H1 (cell line): ENCODE results near the gene INTS6. TPM values are rescaled to one million over a fixed set of nuclear protein-coding genes. Genes with fewer than 3 reads are reported as not detected.

ENCODE experiments used
- CTCF ChIA-PET: fragments of 300-600 bp; sonication (Branson Sonifier 250); formaldehyde crosslinking; loops from one replicate; lab custom pipeline; 2021; ENCODE audit not compliant: partially characterized antibody; lab: Charles Lee
- POLR2A ChIA-PET: fragments of 300-600 bp; sonication (Branson Sonifier 250); formaldehyde crosslinking; loops from one replicate; lab custom pipeline; 2021; ENCODE audit warnings: inconsistent platforms; ENCODE audit not compliant: partially characterized antibody; lab: Charles Lee
- DNase-seq, 2 experiments: peaks; one replicate each; pipeline versions ENCODE4 v3.0.0 to v3.0.0-alpha.2; 2010 to 2022; ENCODE audit warnings: low spot score in 2 of 2, low read depth in 1 of 2, mixed read lengths in 1 of 2
- FAIRE-seq: peaks from 2 replicates; lab custom pipeline; 2011; peaks lifted over from hg19 to GRCh38; lab: Jason Lieb, UNC
- H2AFZ ChIP-seq: 2 replicates; pipeline ENCODE4 v1.8.1; 2012; ENCODE audit warnings: low read length, inconsistent platforms
- H2AK5ac ChIP-seq: 2 replicates; pipeline ENCODE4 v1.6.1; 2013; ENCODE audit warnings: low read depth, low read length
- H2BK120ac ChIP-seq: replicated peaks from 2 replicates; pipeline ENCODE3; 2013; ENCODE audit warnings: low read depth, low read length, inconsistent platforms
- H2BK12ac ChIP-seq: 2 replicates; pipeline ENCODE4 v1.6.1; 2013; ENCODE audit warnings: low read depth, low read length
- H2BK15ac ChIP-seq: 2 replicates; pipeline ENCODE4 v1.6.1; 2013; ENCODE audit warnings: low read length
- H2BK20ac ChIP-seq: 2 replicates; pipeline ENCODE4 v1.6.1; 2013; ENCODE audit warnings: low read length
- H2BK5ac ChIP-seq: 2 replicates; pipeline ENCODE4 v1.6.1; 2013; ENCODE audit warnings: low read depth, low read length
- H3K14ac ChIP-seq: 2 replicates; pipeline ENCODE4 v1.6.1; 2013; ENCODE audit warnings: inconsistent platforms; ENCODE audit not compliant: insufficient read length
- H3K18ac ChIP-seq: 2 replicates; pipeline ENCODE4 v1.6.1; 2013; ENCODE audit warnings: low read length; ENCODE audit errors: extremely low read depth
- H3K23ac ChIP-seq: 2 replicates; pipeline ENCODE4 v1.6.1; 2013; ENCODE audit warnings: inconsistent platforms; ENCODE audit not compliant: insufficient read length
- H3K23me2 ChIP-seq: 2 replicates; pipeline ENCODE4 v1.6.1; 2013; ENCODE audit warnings: low read depth, low read length
- H3K27ac ChIP-seq: 2 replicates; pipeline ENCODE4 v1.6.1; 2011; ENCODE audit warnings: low read depth, low read length, inconsistent platforms
- H3K27me3 ChIP-seq, 4 experiments: replicated peaks in 1 of 4; 1 replicate in 1 of 4; 2 replicates in 3 of 4; pipeline versions ENCODE4 v1.6.1 to v1.8.1; 2011 to 2013; ENCODE audit warnings: low read length in 3 of 4, mild to moderate bottlenecking in 3 of 4, inconsistent platforms in 2 of 4, mixed read lengths in 2 of 4, moderate library complexity in 1 of 4; ENCODE audit not compliant: control insufficient read depth in 3 of 4, insufficient read depth in 3 of 4; ENCODE audit errors: extremely low read depth in 1 of 4
- H3K36me3 ChIP-seq, 4 experiments: 2 replicates each; pipeline versions ENCODE4 v1.6.1 to v1.8.1; 2011 to 2013; ENCODE audit warnings: mild to moderate bottlenecking in 4 of 4, low read length in 3 of 4, moderate library complexity in 2 of 4, control low read depth in 1 of 4, inconsistent platforms in 1 of 4; ENCODE audit not compliant: insufficient read depth in 4 of 4, control insufficient read depth in 2 of 4
- H3K4ac ChIP-seq: replicated peaks from 2 replicates; pipeline ENCODE3; 2013; ENCODE audit warnings: low read length, low read depth, mixed read lengths, inconsistent platforms; ENCODE audit not compliant: insufficient read length
- H3K4me1 ChIP-seq, 4 experiments: replicated peaks in 1 of 4; 1 replicate in 1 of 4; 2 replicates in 3 of 4; pipeline versions ENCODE4 v1.6.1 to v1.8.1; 2011 to 2013; ENCODE audit warnings: low read length in 3 of 4, inconsistent platforms in 2 of 4, mixed read lengths in 1 of 4; ENCODE audit not compliant: insufficient read depth in 4 of 4, control insufficient read depth in 3 of 4
- H3K4me2 ChIP-seq, 2 experiments: 2 replicates each; pipeline versions ENCODE4 v1.6.1 to v1.8.1; 2011 to 2013; ENCODE audit warnings: low read depth in 2 of 2, low read length in 2 of 2, control low read depth in 1 of 2, inconsistent platforms in 1 of 2, mild to moderate bottlenecking in 1 of 2; ENCODE audit not compliant: insufficient read depth in 1 of 2
- H3K4me3 ChIP-seq, 4 experiments: fragments of 200-600, 300-600 bp in 1 of 4; sonication (generic), shearing (Covaris generic), sonication (Bioruptor Twin) in 1 of 4; 2 replicates each; pipeline versions ENCODE4 v1.5.1 to v1.8.1; 2011 to 2016; ENCODE audit warnings: low read length in 4 of 4, low read depth in 3 of 4, control low read depth in 2 of 4, inconsistent platforms in 2 of 4, mild to moderate bottlenecking in 2 of 4, mixed read lengths in 1 of 4, moderate library complexity in 1 of 4; ENCODE audit not compliant: insufficient read depth in 2 of 4; ENCODE audit errors: extremely low read depth in 1 of 4
- H3K56ac ChIP-seq: replicated peaks from 2 replicates; pipeline ENCODE3; 2013; ENCODE audit warnings: low read depth, mild to moderate bottlenecking, mixed read lengths, low read length, inconsistent platforms; ENCODE audit not compliant: insufficient read length
- H3K79me1 ChIP-seq: 2 replicates; pipeline ENCODE4 v1.6.1; 2013; ENCODE audit warnings: low read depth, low read length, control low read depth
- H3K79me2 ChIP-seq, 2 experiments: 2 replicates each; pipeline versions ENCODE4 v1.6.1 to v1.8.1; 2012 to 2013; ENCODE audit warnings: low read length in 2 of 2, mild to moderate bottlenecking in 2 of 2, inconsistent platforms in 1 of 2; ENCODE audit not compliant: insufficient read depth in 2 of 2, control insufficient read depth in 1 of 2
- H3K9ac ChIP-seq, 4 experiments: replicated peaks in 1 of 4; 1 replicate in 1 of 4; 2 replicates in 3 of 4; pipeline versions ENCODE4 v1.6.1 to v1.8.1; 2011 to 2013; ENCODE audit warnings: low read depth in 3 of 4, low read length in 3 of 4, control low read depth in 2 of 4, mild to moderate bottlenecking in 2 of 4, moderate library complexity in 2 of 4, inconsistent platforms in 1 of 4; ENCODE audit errors: extremely low read depth in 1 of 4
- H3K9me3 ChIP-seq, 2 experiments: 2 replicates each; pipeline versions ENCODE4 v1.6.1 to v1.8.1; 2012 to 2013; ENCODE audit warnings: mild to moderate bottlenecking in 2 of 2, moderate library complexity in 2 of 2, control low read depth in 1 of 2, inconsistent platforms in 1 of 2, low read depth in 1 of 2, low read length in 1 of 2, mixed read lengths in 1 of 2; ENCODE audit not compliant: insufficient read depth in 2 of 2
- H4K20me1 ChIP-seq, 2 experiments: replicated peaks in 1 of 2; 2 replicates each; pipeline versions ENCODE3 to v1.8.1; 2011 to 2013; ENCODE audit warnings: inconsistent platforms in 2 of 2, low read length in 2 of 2, mild to moderate bottlenecking in 1 of 2; ENCODE audit not compliant: insufficient read depth in 2 of 2, control insufficient read depth in 1 of 2
- H4K5ac ChIP-seq: 2 replicates; pipeline ENCODE4 v1.6.1; 2013; ENCODE audit warnings: low read length, low read depth, mixed read lengths, inconsistent platforms; ENCODE audit not compliant: insufficient read length
- H4K8ac ChIP-seq: 2 replicates; pipeline ENCODE4 v1.8.0; 2013; ENCODE audit warnings: mild to moderate bottlenecking, moderate library complexity, low read length, inconsistent platforms; ENCODE audit not compliant: insufficient read depth; ENCODE audit errors: extremely low read depth
- H4K91ac ChIP-seq: replicated peaks from 2 replicates; pipeline ENCODE3; 2013; ENCODE audit warnings: low read length, mixed read lengths, inconsistent platforms; ENCODE audit not compliant: insufficient read length
- ATF2 ChIP-seq: IDR thresholded peaks from 2 replicates; pipeline ENCODE4 v1.6.1; 2012; ENCODE audit warnings: low read length, inconsistent platforms
- CEBPB ChIP-seq: IDR thresholded peaks from 2 replicates; pipeline ENCODE4 v1.6.1; 2012; ENCODE audit warnings: low read depth, low read length
- EGR1 ChIP-seq: IDR thresholded peaks from 2 replicates; pipeline ENCODE4 v1.6.1; 2011; ENCODE audit warnings: low read depth, low read length, borderline replicate concordance
- HDAC2 ChIP-seq, 2 experiments: fragments of 300-600 bp in 1 of 2; sonication (generic) in 1 of 2; IDR thresholded peaks; 2 replicates each; pipeline ENCODE4 v1.6.1; 2011 to 2012; ENCODE audit warnings: low read depth in 2 of 2, low read length in 2 of 2, mild to moderate bottlenecking in 2 of 2, moderate library complexity in 2 of 2, borderline replicate concordance in 1 of 2, inconsistent platforms in 1 of 2
- KDM5A ChIP-seq: fragments of 200-600 bp; IDR thresholded peaks from 2 replicates; pipeline ENCODE4 v1.7.1; 2012; ENCODE audit warnings: mild to moderate bottlenecking, low read length, inconsistent platforms, mixed read lengths
- PHF8 ChIP-seq: fragments of 200-600 bp; sonication (generic); conservative IDR thresholded peaks from 2 replicates; pipeline ENCODE4 v1.7.1; 2012; ENCODE audit warnings: low read depth, mild to moderate bottlenecking, inconsistent platforms, low read length, moderate library complexity
- POU5F1 ChIP-seq: IDR thresholded peaks from 2 replicates; pipeline ENCODE4 v1.6.1; 2011; ENCODE audit warnings: low read depth, mild to moderate bottlenecking, low read length, moderate library complexity
- RFX5 ChIP-seq: IDR thresholded peaks from 2 replicates; pipeline ENCODE4 v1.6.1; 2011; ENCODE audit warnings: low read depth, low read length, improper control_type of control experiment, borderline replicate concordance
- SAP30 ChIP-seq: fragments of 300-600 bp; sonication (generic); IDR thresholded peaks from 2 replicates; pipeline ENCODE4 v1.7.1; 2012; ENCODE audit warnings: low read length, moderate library complexity, mild to moderate bottlenecking, inconsistent platforms; ENCODE audit not compliant: insufficient read depth, insufficient replicate concordance
- SIN3A ChIP-seq, 2 experiments: IDR thresholded peaks in 1 of 2; conservative IDR thresholded peaks in 1 of 2; 2 replicates each; pipeline ENCODE4 v1.6.1; 2011 to 2012; ENCODE audit warnings: low read length in 2 of 2, improper control_type of control experiment in 1 of 2, low read depth in 1 of 2, mild to moderate bottlenecking in 1 of 2
- SIRT6 ChIP-seq: IDR thresholded peaks from one replicate; pipeline ENCODE4 v1.7.1; 2012; ENCODE audit warnings: low read length, inconsistent platforms
- SIX5 ChIP-seq: IDR thresholded peaks from 2 replicates; pipeline ENCODE4 v1.6.1; 2011; ENCODE audit warnings: mild to moderate bottlenecking, low read depth, low read length
- SP2 ChIP-seq: IDR thresholded peaks from 2 replicates; pipeline ENCODE4 v1.6.1; 2012; ENCODE audit warnings: mild to moderate bottlenecking, low read length, inconsistent platforms
- ZNF274 ChIP-seq: IDR thresholded peaks from 2 replicates; pipeline ENCODE4 v1.7.0; 2012; ENCODE audit warnings: low read length, borderline replicate concordance; ENCODE audit errors: extremely low read depth
- polyA plus RNA-seq, 7 experiments: library from polyadenylated mRNA; depleted of rRNA in 3 of 7; stranded (reverse) in 5 of 7; unstranded in 2 of 7; fragments of >200 nt in 5 of 7; fragments of 200-250 nt in 2 of 7; gene quantifications; 1 replicate in 5 of 7; 2 replicates in 1 of 7; 4 replicates in 1 of 7; pipeline versions ENCODE4 v1.2.1 to v1.2.3, GENCODE V29; 2011 to 2013; ENCODE audit warnings: missing spikeins in 2 of 7, mixed read lengths in 2 of 7
- total RNA-seq: library from RNA; stranded (reverse); fragmentation: NEBNext Ultra II Directional; extraction: Animal tissue kit (Norgen Biotek cat#: 25700); gene quantifications from 2 replicates; pipeline ENCODE4 v1.2.1, GENCODE V29; 2021

The INTS6 gene
- total and polyA plus RNA-seq, 2 of the 8 experiments (the other 6 are each of a cell fraction or from before 2014, with no cell fraction given) = 12.6 to 42.8 TPM

- Histone ChIP-seq H3K23ac (no peak overlapping the region), H3K79me1 (no peaks in the 10 kb centered on the region), H2BK5ac (no peak overlapping the region), H2AK5ac (no peak overlapping the region), H3K4me1 (no peaks in the 10 kb centered on the region), H2BK120ac (no peak overlapping the region), H3K18ac (no peak overlapping the region), H3K9me3 (no peaks in the 10 kb centered on the region), H2AFZ (no peak overlapping the region), H2BK12ac (no peak overlapping the region), H4K20me1 (no peaks in the 10 kb centered on the region), H3K4me3 (no peak overlapping the region), H2BK20ac (no peak overlapping the region), H3K56ac (no peak overlapping the region), H3K4me2 (no peak overlapping the region), H4K8ac (no peak overlapping the region), H3K14ac (no peak overlapping the region), H3K4ac (no peak overlapping the region), H4K5ac (no peak overlapping the region), H3K23me2 (no peaks in the 10 kb centered on the region), H3K9ac (no peak overlapping the region), H4K91ac (no peak overlapping the region), H3K27ac (no peak overlapping the region), H2BK15ac (no peak overlapping the region), H3K79me2 (no peaks in the 10 kb centered on the region), H3K27me3 (no peaks in the 10 kb centered on the region; a peak in 1 of 7 replicates), H3K36me3 (no peaks in the 10 kb centered on the region)
- FAIRE-seq = no peak
- POLR2A ChIA-PET = no interaction called here
- CTCF ChIA-PET = no interaction called here
- no peak for DNase-seq
- TF ChIP-seq SIX5 = no peak
- TF ChIP-seq ATF2 = no peak
- TF ChIP-seq RFX5 = no peak
- no peak for TF ChIP-seq ZNF274
- TF ChIP-seq KDM5A = no peak
- TF ChIP-seq PHF8 = no peak
- TF ChIP-seq SIRT6 = no peak
- TF ChIP-seq CEBPB = no peak
- TF ChIP-seq EGR1 = no peak
- no peak for TF ChIP-seq SAP30
- TF ChIP-seq HDAC2 (IDR thresholded peaks at IDR 0.05; ENCODE audit: borderline replicate concordance in 1 of 2, low read depth in 2 of 2, low read length in 2 of 2) = no peak
- TF ChIP-seq SIN3A (conservative IDR thresholded peaks at IDR 0.05 in 1 of 2, IDR thresholded peaks at IDR 0.05 in 1 of 2; ENCODE audit: low read depth in 1 of 2, low read length in 2 of 2) = no peak
- no peak for TF ChIP-seq SP2
- TF ChIP-seq POU5F1 = no peak
Observed at GRCh38 chr13:51333421-51333820, 119.4 kb downstream of the INTS6 start.
